Measurements from ENCODE around the gene APLP1.
"Not testable (repeated sequence)": the region's sequence is repeated elsewhere in the genome, so short reads cannot be mapped to it uniquely, and the experiment has no call there.

Gene APLP1

GRCh38 chr19:35868172-35868822, at the start of gene APLP1:
APLP1 (plus strand) TSS chr19:35868574; CDS start chr19:35868637, 63 bp downstream.
- DNase-seq (ENCODE audit: low read depth): peak; percentile 40

DNA sequence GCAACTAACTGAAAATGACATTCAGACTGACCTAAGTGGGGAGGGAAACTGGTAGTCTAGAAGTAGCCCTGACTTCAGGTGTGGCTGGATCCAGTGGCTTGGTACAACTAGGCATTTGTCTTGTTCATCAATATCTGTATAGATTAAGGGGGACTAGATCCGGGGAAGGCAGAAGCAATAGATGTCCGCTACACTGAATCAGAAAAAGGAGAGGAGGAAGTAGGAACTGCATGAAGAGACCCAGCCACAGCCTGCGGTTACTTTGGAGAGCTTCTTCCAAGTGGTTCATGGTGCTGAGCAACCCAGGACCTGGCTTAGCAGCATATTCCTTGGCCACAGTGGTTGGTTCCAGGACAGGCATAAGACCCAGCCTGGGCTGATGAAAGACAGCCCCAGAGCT, 45.8 kb upstream of the APLP1 start:
- no peak for DNase-seq (ENCODE audit: low read depth)

DNA sequence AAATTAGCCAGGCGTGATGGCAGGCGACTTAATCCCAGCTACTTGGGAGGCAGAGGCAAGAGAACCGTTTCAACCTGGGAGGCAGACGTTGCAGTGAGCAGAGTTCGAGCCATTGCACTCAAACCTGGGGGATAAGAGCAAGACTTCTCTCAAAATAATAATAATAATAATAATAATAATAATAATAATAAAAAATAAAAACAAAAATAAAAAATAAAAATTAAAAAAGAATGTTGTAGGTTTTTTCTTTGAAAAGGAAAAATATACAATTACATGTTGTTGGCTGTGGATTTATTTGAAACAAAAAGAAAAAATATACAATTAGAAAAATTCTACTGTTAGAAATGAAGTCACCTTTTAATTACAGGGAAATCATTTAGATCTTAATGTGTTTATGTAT, 44.2 kb upstream of the APLP1 start:
- DNase-seq (ENCODE audit: low read depth): no peak

- no peak for DNase-seq (ENCODE audit: low read depth)
Observed at GRCh38 chr19:35828692-35829301, 39.6 kb upstream of the APLP1 start.

DNA sequence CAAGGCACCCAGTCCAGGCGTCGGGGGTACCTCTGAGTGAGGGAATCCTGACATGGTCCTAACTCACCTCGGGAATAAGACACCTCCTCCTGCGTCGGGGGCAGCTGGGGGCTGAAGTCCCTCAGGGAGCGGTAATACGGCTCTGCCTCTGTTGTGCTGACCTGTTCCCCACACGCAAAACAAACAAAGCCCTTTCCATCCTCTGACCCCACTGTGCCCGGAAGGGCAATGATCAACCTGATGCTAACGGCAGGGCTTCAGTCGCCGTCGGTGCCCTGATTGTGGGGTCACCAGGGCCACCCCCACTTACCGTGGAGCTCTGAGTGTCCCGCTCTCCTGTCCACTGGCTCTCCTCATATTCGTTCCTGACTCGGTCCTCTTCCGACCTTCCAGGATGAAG, 37.4 kb upstream of the APLP1 start:
- DNase-seq (ENCODE audit: low read depth): no peak

DNA sequence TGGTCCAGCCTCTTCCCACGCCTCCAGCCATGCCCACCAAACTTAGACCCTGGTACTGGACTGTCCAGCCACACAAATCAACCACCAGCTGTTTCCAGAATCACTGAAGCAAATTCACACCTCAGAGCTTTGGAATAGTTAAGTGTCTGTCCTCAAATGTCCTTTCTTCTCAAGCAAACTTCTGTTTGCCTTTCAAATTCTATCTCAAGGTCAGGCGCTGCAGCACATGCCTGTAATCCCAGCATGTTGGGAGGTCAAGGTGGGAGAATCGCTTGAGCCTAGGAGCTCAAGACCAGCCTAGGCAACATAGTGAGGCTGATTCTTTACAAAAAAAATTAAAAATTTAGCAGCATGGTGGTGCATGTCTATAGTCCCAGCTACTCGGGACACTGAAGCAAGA, 36.3 kb upstream of the APLP1 start:
- DNase-seq (ENCODE audit: low read depth): no peak

GRCh38 chr19:35833972-35834371, 34.4 kb upstream of the APLP1 start:
- no peak for DNase-seq (ENCODE audit: low read depth)

GRCh38 chr19:35836096-35836495, 32.3 kb upstream of the APLP1 start:
- not testable (repeated sequence) for DNase-seq (ENCODE audit: low read depth)

DNA sequence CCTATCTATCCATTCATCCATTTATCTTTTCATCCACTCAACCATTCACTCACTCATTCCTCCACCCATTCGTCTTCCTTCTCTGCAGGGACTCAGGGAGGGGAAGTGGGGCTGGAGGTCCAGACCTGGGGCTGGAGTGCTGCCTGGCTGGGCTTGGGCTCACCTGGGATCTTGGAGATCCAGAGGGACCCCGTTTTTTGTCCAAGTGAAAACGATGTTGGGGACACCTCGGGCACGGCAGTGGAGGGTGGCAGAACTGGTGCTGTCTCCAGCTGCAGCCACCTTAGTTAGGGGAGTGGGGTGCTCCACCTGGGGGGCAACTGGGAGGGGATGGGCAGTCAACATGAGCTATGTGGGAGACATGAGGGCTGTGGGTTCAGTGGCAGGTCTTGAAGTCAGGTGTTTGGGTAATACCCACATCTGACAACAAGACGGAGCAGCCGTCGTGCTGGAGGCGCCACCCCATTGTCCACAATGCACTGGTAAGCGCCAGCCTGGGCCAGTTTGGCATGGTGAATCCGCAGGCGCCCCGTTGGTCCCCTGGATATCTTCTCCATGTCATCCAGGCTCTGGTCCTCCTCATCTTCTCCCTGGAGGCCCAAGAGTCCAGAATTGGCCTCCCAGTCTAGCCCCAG, 26.3 kb upstream of the APLP1 start:
- no peak for DNase-seq (ENCODE audit: low read depth)

DNA sequence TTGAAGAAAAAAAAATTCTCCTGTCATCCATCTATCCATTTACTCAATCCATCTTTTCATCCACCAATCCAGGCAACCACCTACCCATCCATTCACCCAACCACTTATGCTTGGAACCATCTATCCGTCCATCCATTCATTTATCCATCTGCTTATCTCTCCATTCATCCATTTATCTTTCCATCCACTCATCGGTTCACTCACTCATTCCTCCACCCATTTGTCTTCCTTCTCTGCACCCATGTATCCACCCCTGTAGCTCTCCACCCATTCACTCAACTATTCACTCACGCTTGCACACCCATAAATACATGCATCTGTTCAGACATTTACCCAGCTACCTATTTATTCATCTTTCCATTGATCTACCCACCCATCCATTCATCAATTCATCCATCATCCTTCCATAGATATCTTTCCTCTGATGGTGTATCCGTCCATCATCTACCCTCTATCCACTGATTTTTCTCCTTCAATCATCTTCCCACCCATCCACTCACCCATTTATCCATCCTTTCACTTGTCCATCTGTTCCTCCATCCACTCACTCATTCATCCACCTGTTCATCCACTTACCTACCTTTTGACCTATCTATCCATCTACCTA, 25.6 kb upstream of the APLP1 start:
- no peak for DNase-seq (ENCODE audit: low read depth)

DNA sequence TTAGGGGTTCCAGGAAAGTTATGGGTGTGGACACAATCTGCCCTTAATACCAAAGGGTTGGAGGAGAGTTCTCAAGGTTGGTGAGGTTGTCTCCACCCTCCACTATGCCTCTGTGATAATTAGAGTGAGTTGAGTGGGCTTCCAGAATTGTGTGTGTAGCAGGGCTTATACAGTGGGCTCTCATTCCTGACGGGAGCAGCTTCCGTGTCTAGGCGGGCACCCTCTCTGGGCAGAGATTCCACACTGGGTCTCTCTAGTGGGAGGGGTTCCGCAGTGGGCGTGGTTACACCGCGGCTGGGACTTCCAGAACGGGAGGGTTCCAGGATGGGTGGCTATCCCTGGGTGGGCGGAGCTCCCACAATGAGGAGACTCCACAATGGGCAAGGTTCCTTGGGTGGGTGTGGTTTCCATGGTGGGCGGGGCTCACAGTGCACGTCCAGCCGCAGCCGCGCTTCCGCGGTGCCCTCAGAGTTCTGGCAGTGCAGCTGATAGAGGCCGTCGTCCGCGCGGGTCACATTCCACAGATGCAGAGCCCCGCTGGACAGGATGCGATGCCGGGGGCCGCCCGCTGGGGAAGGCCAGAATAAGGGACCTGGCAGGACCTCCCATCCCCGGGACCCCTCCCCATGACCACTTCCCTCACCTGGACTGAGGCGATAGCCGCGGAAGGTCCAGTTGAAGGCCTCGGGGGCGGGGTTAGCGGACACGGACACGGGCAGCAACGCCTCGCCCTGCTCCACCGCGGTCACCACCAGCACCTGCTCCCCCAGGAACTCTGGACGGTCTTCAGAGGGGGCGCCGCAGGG, 24.5 kb upstream of the APLP1 start:
- DNase-seq (ENCODE audit: low read depth): no peak

DNA sequence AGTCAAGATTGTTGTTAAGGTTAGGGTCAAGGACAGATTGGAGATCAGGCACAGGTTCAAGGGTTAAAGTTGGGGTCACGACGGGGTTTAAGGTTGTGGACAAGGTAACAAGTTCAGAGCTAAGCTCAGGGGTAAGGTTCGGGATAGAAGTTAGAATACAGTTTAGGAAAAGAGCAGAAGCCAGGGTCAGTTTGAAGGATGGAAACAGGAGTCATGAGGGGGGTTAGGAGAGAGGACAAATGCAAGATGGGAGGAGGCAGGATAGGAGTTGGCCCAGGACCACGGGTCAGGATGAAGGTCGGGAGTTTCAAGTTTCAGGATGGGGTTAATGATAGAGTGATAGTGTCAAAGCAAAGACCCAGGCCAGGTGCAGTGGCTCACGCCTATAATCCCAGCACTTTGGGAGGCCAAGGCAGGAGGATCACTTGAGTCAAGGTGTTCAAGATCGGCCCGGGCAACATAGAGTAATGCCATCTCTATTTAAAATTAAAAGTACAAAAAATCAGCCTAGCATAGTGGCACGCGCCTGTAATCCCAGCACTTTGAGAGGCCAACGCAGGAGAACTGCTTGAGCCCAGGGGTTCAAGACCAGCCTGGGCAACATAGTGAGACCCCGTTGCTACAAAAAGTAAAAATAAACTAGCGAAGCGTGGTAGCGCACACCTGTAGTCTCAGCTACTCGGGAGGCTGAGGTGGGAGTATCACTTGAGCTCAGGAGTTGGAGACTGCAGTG, 23.7 kb upstream of the APLP1 start:
- DNase-seq (ENCODE audit: low read depth): no peak

DNA sequence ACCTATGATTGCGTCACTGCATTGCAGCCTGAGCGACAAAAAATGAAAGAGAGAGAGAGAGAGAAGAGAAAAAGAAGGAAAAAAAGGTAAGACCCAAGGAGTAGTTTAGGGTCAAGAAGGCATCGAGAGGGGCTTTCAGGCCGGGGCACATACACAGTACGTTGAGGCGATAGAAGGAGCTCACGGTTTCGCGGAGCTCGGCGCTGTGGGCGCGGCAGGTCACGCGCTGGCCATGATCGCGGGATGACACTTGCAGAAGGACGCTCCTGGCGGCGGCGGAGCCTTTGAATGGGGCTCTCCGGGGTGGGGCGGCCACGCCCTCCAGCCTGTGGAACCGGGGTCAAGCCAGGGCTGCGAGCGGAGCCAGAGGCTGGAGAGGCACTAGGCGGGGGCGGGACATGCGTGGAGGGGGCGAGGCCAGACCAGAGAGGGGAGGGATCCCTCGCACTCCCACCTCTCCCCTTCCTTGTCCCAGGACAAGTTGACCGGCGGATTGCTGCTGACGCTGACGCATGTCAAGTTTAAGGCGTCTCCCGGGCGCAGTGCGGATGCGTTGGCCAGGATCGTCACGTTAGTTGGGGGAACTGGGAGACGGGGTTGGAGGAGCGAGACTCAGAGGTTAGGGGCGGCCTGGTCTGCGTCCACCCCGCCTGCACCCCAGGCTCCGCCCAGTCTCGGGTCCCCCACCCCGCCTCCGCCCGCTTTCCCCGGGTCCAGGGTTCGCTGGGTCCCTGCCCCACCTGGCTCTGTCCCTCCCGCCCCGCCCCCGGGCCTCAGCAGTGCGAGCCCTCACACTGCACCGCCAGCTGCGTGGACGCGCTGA, 22.9 kb upstream of the APLP1 start:
- DNase-seq (ENCODE audit: low read depth): no peak

- no peak for DNase-seq (ENCODE audit: low read depth)
Observed at GRCh38 chr19:35846038-35846668, 22.2 kb upstream of the APLP1 start.

GRCh38 chr19:35847911-35848310, 20.5 kb upstream of the APLP1 start:
- no peak for DNase-seq (ENCODE audit: low read depth)

DNA sequence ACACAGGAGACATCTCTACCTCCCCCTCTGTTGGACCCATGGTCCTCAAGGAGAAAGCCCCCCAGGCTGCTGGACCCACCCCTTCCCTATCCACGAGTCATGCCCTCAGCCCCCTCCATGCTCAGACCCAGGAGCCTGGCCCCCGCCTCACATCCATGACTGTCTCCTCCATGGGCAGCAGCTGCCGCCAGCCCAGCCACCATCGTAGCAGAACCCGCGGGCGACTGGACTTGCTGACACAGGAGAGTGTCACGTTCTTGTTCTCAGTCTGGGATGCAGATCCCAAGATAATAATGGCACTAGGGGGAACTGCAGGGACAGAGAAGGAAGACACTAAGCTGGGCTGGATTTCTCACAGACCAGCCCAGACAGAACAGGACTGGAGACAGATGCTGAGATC, 19.9 kb upstream of the APLP1 start:
- DNase-seq (ENCODE audit: low read depth): no peak

GRCh38 chr19:35848919-35849505, 19.4 kb upstream of the APLP1 start:
- no peak for DNase-seq (ENCODE audit: low read depth)

- no peak for DNase-seq (ENCODE audit: low read depth)
Observed at GRCh38 chr19:35851213-35852028, 17.0 kb upstream of the APLP1 start.
